Motor neuron (in vitro differentiated cells): ENCODE results near the gene IGF1R. TPM values are rescaled to one million over a fixed set of nuclear protein-coding genes. Genes with fewer than 3 reads are reported as not detected.

Source experiments
- ATAC-seq, 8 experiments: fragments of 200-7000 bp; cut with Tn5 transposase; replicated peaks in 6 of 8; 2 replicates each; pipeline ENCODE4 v1.8.0; 2021; ENCODE audit warnings: mild to moderate bottlenecking in 8 of 8, moderate library complexity in 8 of 8
- H3K27ac ChIP-seq, 2 donors: fragments of 250-450 bp; sonication (Bioruptor Pico); 2 replicates each; pipeline ENCODE4 v1.9.0; 2021; ENCODE audit warnings: antibody characterized with exemption in 2 of 2, mild to moderate bottlenecking in 2 of 2, moderate library complexity in 1 of 2
- H3K4me1 ChIP-seq, 2 donors: fragments of 250-450 bp; sonication (Bioruptor Pico); replicated peaks in 1 of 2; 2 replicates each; pipeline ENCODE4 v1.6.1; 2021; ENCODE audit warnings: antibody characterized with exemption in 2 of 2, mild to moderate bottlenecking in 2 of 2, moderate library complexity in 1 of 2
- H3K4me3 ChIP-seq, 5 donors: fragments of 250-450 bp; sonication (Bioruptor Pico); 2 replicates each; pipeline ENCODE4 v1.9.0; 2021; ENCODE audit warnings: antibody characterized with exemption in 5 of 5, mild to moderate bottlenecking in 5 of 5, moderate library complexity in 4 of 5
- WGBS, 10 experiments: fragments of 450-650 bp; shearing (Covaris generic); methylation state at CpG; one replicate each; pipeline ENCODE4 v1.0.0; 2022; 5-methylcytosine and 5-hydroxymethylcytosine counted together
- in situ Hi-C, 9 experiments: fragments of 400-800 bp; cut with MboI; loops; one replicate each; pipeline ENCODE4 v1.15.0; 2021; ENCODE audit warnings: low sequenced_read_pairs in 9 of 9, low pct_unique_long_range_greater_than_20kb in 2 of 9; ENCODE audit not compliant: unreplicated experiment in 9 of 9
- total RNA-seq, 8 experiments: library from RNA; unstranded; fragments of 300-600 nt; gene quantifications; 2 replicates each; pipeline versions ENCODE4 v1.2.3 to v1.2.4, GENCODE V29; 2022

The IGF1R gene
- total RNA-seq, 8 experiments from 2014 or later: 12.5 to 43.5 (median 26.1) TPM

GRCh38 chr15:98970799-98971198 lies 322.5 kb downstream of the IGF1R start:
- Histone ChIP-seq H3K4me3 (no peak overlapping the region), H3K27ac (no peak overlapping the region), H3K4me1 (no peaks in the 10 kb centered on the region)
- in situ Hi-C loops: no loop called here
- ATAC-seq: no peak
- WGBS, 10 experiments: 40 to 100% (median 88%) methylated on average over 1 to 4 of the region's 8 CpGs; no CpG with 5 or more reads in 6 of the 10 experiments

DNA sequence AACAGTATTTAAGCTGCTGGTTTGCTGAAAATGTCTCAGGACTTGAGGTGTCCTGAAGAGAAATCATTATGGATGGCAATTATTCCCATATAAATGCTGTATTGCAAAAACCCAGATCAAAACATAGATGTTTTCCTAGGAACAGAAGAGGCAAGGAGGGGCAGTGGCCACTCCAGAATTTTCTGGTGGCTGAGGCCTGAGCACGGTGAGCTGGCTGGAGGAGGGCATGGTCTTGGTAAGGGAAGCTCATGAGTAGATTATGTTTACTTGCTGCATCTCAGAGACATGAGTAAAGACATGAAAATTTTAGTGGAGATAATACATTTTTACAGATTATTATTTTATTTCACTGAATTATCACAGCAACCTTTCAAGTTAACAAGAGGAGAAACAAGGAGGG lies 328.2 kb downstream of the IGF1R start:
- ATAC-seq: no peak
- H3K27ac ChIP-seq: no peak overlapping the region
- no peaks in the 10 kb centered on the region for H3K4me1 ChIP-seq
- in situ Hi-C loops: no loop called here
- 75 to 100% (median 100%) methylated on average over 1 of the region's 1 CpG; no CpG with 5 or more reads in 6 of the 10 experiments for WGBS, 10 experiments
- H3K4me3 ChIP-seq: no peak overlapping the region

DNA sequence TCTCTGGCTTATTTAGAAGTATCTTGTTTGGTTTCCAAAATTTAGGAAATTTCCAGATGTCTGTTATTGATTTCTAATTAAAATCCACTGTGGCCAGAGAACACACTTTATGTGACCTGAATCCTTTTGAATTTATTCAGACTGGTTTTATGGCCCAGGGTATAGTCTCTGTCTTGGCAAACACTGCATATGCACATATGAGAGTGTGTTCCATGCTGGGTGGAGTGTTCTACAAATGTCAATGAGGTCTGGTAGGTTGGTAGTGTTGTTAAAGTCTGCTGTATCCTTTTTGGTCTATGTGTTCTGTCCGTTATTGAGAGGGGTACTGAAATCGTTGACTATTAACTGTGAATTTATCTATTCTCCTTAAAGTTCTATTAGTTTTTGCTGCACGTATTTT lies 329.1 kb downstream of the IGF1R start:
- no peaks in the 10 kb centered on the region for H3K4me1 ChIP-seq
- H3K27ac ChIP-seq: no peak overlapping the region
- peak in 3 of 8 experiments; percentile 91 to 99 (median 99) for ATAC-seq
- 0 to 100% (median 56%) methylated on average over 1 to 3 of the region's 3 CpGs; no CpG with 5 or more reads in 1 of the 10 experiments for WGBS, 10 experiments
- in situ Hi-C loops: no loop called here
- no peak overlapping the region for H3K4me3 ChIP-seq

DNA sequence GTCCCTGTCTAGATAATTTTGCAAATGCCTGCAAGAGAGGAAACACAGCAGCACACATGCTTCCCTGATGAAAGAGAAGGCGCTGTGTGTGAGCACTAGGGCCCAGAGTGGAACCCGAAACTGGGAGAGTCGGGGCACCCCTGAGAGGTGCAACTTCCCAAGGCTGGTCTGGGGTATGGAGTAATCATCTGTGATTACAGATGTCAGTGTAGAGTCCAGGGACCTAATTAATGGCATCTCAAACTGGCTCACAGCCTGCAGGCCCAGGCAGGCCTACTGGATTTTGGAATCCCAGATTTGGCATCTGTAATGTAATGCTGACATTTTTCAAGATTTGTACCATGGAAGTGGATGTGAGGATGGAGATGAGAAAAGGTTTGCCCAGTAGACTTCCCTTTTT lies 329.8 kb downstream of the IGF1R start:
- in situ Hi-C loops: no loop called here
- no peak overlapping the region for H3K4me3 ChIP-seq
- 80 to 100% (median 90%) methylated on average over 1 to 3 of the region's 3 CpGs; no CpG with 5 or more reads in 5 of the 10 experiments for whole genome bisulfite sequencing, 10 experiments
- H3K4me1 ChIP-seq: no peaks in the 10 kb centered on the region
- no peak for ATAC-seq
- no peak overlapping the region for H3K27ac ChIP-seq

DNA sequence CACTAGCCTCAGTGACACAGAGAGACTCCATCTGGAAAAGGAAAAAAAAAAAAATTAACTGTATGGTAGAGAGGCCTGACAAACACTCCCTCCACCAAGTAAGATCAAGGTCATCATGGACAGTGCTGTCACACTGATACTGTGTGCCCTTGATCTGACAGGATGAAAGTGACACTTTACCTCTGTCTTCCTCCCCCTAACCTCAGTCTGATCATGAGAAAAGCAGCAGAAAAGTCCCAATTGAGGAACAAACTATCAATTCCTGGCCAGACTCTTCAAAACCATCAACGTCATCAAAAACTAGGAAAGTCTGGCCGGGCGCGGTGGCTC lies 332.5 kb downstream of the IGF1R start:
- in situ Hi-C loops: no loop called here
- no peaks in the 10 kb centered on the region for H3K4me1 ChIP-seq
- no peak for ATAC-seq
- H3K4me3 ChIP-seq: no peak overlapping the region
- no peak overlapping the region for H3K27ac ChIP-seq
- 92 to 97% (median 93%) methylated on average over 3 to 4 of the region's 4 CpGs; no CpG with 5 or more reads in 7 of the 10 experiments for WGBS, 10 experiments

- H3K27ac ChIP-seq: no peak overlapping the region
- H3K4me1 ChIP-seq: no peaks in the 10 kb centered on the region
- H3K4me3 ChIP-seq: no peak overlapping the region
- in situ Hi-C loops: no loop called here
- 20 to 100% (median 84%) methylated on average over 1 to 12 of the region's 14 CpGs for WGBS, 10 experiments
- no peak for ATAC-seq
Measured at GRCh38 chr15:98981851-98982722, 333.7 kb downstream of the IGF1R start.

DNA sequence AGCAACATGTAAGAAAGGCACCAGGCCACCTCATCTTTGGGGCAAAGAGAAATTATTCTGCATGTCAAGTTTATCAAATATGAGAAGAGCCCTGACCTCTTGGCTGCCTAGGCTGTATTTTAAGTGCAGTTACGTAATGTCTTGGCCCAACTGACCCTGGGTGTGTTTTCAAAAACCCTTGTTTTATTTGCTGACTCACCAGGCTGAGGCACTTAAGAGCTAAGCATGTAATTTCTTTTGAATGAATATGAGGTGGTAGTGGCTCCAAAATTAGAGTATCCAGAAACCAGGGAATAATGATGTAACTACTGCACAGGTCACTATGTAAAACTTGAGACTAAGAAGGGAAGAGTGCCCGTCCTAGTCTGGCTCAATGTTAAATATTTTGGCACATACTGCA lies 335.0 kb downstream of the IGF1R start:
- no peak overlapping the region for H3K4me3 ChIP-seq
- no peak overlapping the region for H3K27ac ChIP-seq
- H3K4me1 ChIP-seq: no peaks in the 10 kb centered on the region
- peak in 6 of 8 experiments; percentile 25 to 97 (median 66) for ATAC-seq
- WGBS, 10 experiments: 0 to 94% (median 71%) methylated on average over 1 to 2 of the region's 2 CpGs
- in situ Hi-C loops: no loop called here

- H3K4me1 ChIP-seq: no peaks in the 10 kb centered on the region
- no peak overlapping the region for H3K4me3 ChIP-seq
- WGBS, 10 experiments: 20 to 67% (median 47%) methylated on average over 1 of the region's 1 CpG; no CpG with 5 or more reads in 6 of the 10 experiments
- H3K27ac ChIP-seq: no peak overlapping the region
- ATAC-seq: no peak
- in situ Hi-C loops: no loop called here
Measured at GRCh38 chr15:98986281-98986680, 337.9 kb downstream of the IGF1R start.

GRCh38 chr15:98994892-98995291 lies 346.6 kb downstream of the IGF1R start:
- no peaks in the 10 kb centered on the region for H3K4me1 ChIP-seq
- 65 to 100% (median 86%) methylated on average over 1 to 2 of the region's 2 CpGs for WGBS, 10 experiments
- ATAC-seq: no peak
- no peak overlapping the region for H3K27ac ChIP-seq
- no peak overlapping the region for H3K4me3 ChIP-seq
- in situ Hi-C loops: no loop called here

- Histone ChIP-seq H3K4me3 (no peak overlapping the region), H3K4me1 (no peaks in the 10 kb centered on the region), H3K27ac (no peak overlapping the region)
- in situ Hi-C loops: no loop called here
- ATAC-seq: no peak
Measured at GRCh38 chr15:98996169-98996568, 347.8 kb downstream of the IGF1R start.

DNA sequence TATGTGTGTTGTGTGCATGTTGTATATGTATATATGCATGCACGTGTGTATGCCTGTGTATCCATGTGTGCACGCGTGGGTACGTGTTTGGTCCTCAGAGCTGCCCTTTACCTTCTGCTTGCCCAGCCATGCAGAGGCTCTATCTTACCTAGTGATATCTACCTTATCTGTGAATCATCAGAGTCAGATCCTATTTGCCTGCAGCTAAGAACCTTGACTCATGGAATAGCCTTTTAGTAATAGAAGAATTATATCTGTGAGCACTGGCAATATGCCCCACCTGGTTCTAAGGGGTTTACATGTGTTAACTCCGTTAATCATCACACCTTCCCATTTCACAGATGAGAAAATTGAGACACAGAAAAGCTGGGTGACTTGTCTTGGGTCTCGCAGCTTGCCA lies 348.3 kb downstream of the IGF1R start:
- Histone ChIP-seq H3K27ac (no peak overlapping the region), H3K4me3 (no peak overlapping the region), H3K4me1 (no peaks in the 10 kb centered on the region)
- in situ Hi-C loops: no loop called here
- 71 to 100% (median 100%) methylated on average over 1 to 5 of the region's 6 CpGs; no CpG with 5 or more reads in 5 of the 10 experiments for WGBS, 10 experiments
- ATAC-seq: no peak

GRCh38 chr15:98997312-98997711 lies 349.0 kb downstream of the IGF1R start:
- 67 to 92% (median 76%) methylated on average over 1 to 3 of the region's 3 CpGs; no CpG with 5 or more reads in 4 of the 10 experiments for WGBS, 10 experiments

GRCh38 chr15:98997755-98998154 lies 349.4 kb downstream of the IGF1R start:
- in situ Hi-C loops: no loop called here
- Histone ChIP-seq H3K4me3 (no peak overlapping the region), H3K27ac (no peak overlapping the region), H3K4me1 (no peaks in the 10 kb centered on the region)
- WGBS, 10 experiments: 27 to 96% (median 87%) methylated on average over 2 to 7 of the region's 9 CpGs; no CpG with 5 or more reads in 4 of the 10 experiments
- ATAC-seq: peak in 1 of 8 experiments; percentile 31

More at GRCh38 chr15:98997312-98997711, 349.0 kb downstream of the IGF1R start:
- Histone ChIP-seq H3K4me1 (no peaks in the 10 kb centered on the region), H3K4me3 (no peak overlapping the region), H3K27ac (no peak overlapping the region)
- in situ Hi-C loops: no loop called here
- ATAC-seq: no peak

- Histone ChIP-seq H3K4me3 (no peak overlapping the region), H3K27ac (no peak overlapping the region), H3K4me1 (no peaks in the 10 kb centered on the region)
- WGBS, 10 experiments: 20 to 89% (median 75%) methylated on average over 1 to 3 of the region's 3 CpGs; no CpG with 5 or more reads in 5 of the 10 experiments
- in situ Hi-C loops: no loop called here
- ATAC-seq: peak in 1 of 8 experiments; percentile 93
Measured at GRCh38 chr15:98998279-98998678, 349.9 kb downstream of the IGF1R start.
